ENCODE results near the gene SOD1.

DNA sequence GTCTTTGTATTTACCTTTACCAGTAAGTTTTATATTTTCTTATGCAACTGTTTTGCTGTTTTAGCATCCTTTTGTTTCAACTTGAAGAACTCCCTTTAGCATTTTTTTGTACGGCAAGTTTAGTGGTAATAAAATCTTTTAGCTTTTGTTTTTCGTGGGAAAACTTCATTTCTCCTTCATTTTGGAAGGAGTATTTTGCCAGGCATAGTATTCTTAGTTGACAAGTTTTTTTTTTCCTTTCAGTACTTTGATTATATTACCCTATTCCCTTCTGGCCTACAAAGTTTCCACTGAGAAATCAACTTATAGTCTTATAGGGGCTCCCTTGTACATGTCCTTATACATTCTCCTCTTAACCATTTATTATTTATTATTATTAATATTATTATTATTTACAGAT lies 22.6 kb upstream of the SOD1 start:
- TF ChIP-seq, protein P1, sequence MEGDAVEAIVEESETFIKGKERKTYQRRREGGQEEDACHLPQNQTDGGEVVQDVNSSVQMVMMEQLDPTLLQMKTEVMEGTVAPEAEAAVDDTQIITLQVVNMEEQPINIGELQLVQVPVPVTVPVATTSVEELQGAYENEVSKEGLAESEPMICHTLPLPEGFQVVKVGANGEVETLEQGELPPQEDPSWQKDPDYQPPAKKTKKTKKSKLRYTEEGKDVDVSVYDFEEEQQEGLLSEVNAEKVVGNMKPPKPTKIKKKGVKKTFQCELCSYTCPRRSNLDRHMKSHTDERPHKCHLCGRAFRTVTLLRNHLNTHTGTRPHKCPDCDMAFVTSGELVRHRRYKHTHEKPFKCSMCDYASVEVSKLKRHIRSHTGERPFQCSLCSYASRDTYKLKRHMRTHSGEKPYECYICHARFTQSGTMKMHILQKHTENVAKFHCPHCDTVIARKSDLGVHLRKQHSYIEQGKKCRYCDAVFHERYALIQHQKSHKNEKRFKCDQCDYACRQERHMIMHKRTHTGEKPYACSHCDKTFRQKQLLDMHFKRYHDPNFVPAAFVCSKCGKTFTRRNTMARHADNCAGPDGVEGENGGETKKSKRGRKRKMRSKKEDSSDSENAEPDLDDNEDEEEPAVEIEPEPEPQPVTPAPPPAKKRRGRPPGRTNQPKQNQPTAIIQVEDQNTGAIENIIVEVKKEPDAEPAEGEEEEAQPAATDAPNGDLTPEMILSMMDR (IDR thresholded peaks at IDR 0.05), result no peak
- no peak for TF ChIP-seq EP300 (IDR thresholded peaks at IDR 0.05)
